Measurements from ENCODE around the gene METTL22.

DNA sequence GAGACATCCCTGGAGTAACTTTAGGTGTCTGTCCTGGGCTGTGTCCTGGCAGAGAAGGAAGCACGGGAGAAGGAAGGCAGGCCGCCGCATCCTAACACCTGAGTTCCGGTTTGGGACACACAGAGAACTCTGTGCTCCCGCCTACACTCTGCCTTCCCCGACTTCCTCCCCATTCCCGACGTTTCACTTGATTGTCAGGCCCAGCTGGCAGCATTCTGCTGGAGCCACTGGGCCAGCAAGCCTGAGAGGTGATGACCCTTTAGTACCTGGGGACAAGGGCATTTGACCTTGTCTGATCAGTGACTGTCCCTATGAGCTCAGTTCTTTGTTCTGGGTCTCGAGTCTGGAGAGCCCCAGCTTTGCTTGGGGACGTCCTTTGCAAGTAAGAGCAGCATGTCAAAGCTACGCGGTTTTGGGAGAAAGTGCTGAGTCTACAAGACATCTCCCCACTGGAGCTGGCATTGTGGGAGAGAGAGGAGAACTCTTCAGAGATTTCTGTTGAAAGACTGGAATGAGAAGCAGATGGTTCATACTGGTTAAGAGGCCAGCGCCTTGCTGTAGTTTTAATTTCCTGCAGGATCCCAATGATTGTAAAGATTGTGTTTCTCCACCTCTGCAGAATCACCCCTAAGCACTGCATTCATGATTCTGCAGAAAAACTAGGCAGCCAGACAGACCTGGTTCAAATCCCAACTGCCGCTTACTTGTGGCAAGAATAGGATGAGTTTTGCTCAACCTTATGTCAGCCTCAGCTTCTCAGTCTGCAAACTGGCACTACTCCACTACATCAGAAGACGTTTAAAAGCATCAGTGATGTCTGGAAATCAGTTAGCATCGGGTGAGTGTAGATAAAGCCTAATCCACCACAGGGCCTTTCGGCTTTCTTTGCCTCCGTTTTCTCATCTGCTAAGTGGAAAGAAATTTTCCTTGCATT lies 73.6 kb downstream of the METTL22 start:
- TF ChIP-seq, protein P1, sequence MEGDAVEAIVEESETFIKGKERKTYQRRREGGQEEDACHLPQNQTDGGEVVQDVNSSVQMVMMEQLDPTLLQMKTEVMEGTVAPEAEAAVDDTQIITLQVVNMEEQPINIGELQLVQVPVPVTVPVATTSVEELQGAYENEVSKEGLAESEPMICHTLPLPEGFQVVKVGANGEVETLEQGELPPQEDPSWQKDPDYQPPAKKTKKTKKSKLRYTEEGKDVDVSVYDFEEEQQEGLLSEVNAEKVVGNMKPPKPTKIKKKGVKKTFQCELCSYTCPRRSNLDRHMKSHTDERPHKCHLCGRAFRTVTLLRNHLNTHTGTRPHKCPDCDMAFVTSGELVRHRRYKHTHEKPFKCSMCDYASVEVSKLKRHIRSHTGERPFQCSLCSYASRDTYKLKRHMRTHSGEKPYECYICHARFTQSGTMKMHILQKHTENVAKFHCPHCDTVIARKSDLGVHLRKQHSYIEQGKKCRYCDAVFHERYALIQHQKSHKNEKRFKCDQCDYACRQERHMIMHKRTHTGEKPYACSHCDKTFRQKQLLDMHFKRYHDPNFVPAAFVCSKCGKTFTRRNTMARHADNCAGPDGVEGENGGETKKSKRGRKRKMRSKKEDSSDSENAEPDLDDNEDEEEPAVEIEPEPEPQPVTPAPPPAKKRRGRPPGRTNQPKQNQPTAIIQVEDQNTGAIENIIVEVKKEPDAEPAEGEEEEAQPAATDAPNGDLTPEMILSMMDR (IDR thresholded peaks at IDR 0.05; ENCODE audit: insufficient read depth, low read length, poor library complexity, severe bottlenecking) = no peak
- no peak for TF ChIP-seq EZH2phosphoT487 (conservative IDR thresholded peaks at IDR 0.05; ENCODE audit: low read length)
